MM.1S (cell line): ENCODE measurements around the gene CPEB1.

Experiments
- DNase-seq: peaks from one replicate; pipeline ENCODE4 v3.0.0-alpha.2; 2015
- H2AFZ ChIP-seq: fragments of 300-600 bp; sonication (generic); 2 replicates; pipeline ENCODE4 v1.6.0; 2016; ENCODE audit warnings: antibody characterized with exemption, low read length
- H3F3A ChIP-seq: fragments of 300-600 bp; sonication (generic); 2 replicates; pipeline ENCODE4 v1.6.1; 2016; ENCODE audit warnings: mild to moderate bottlenecking, antibody characterized with exemption, low read length, moderate library complexity, mixed read lengths; ENCODE audit not compliant: insufficient read depth
- H3K27ac ChIP-seq: fragments of 300-600 bp; sonication (generic); 2 replicates; pipeline ENCODE4 v1.5.1; 2016; ENCODE audit warnings: mild to moderate bottlenecking, low read length
- H3K27me3 ChIP-seq: fragments of 300-600 bp; sonication (generic); replicated peaks from 2 replicates; pipeline ENCODE4 v1.6.0; 2016; ENCODE audit warnings: low read length; ENCODE audit not compliant: insufficient read depth
- H3K36me3 ChIP-seq: fragments of 300-600 bp; sonication (generic); replicated peaks from 2 replicates; pipeline ENCODE4 v1.6.1; 2016; ENCODE audit warnings: mild to moderate bottlenecking, low read length, mixed read lengths; ENCODE audit not compliant: insufficient read depth
- H3K4me1 ChIP-seq: fragments of 300-600 bp; sonication (generic); 2 replicates; pipeline ENCODE4 v1.6.1; 2016; ENCODE audit warnings: low read length, mixed read lengths
- H3K4me2 ChIP-seq: fragments of 300-600 bp; sonication (generic); 2 replicates; pipeline ENCODE4 v1.6.0; 2016; ENCODE audit warnings: low read depth, low read length
- H3K4me3 ChIP-seq: fragments of 300-600 bp; sonication (generic); 2 replicates; pipeline ENCODE4 v1.5.1; 2016; ENCODE audit warnings: low read length, mixed read lengths
- H3K79me2 ChIP-seq: fragments of 300-600 bp; sonication (generic); 2 replicates; pipeline ENCODE4 v1.6.1; 2016; ENCODE audit warnings: mixed run types, low read length, mixed read lengths
- H3K9ac ChIP-seq: fragments of 300-600 bp; sonication (generic); 2 replicates; pipeline ENCODE4 v1.6.1; 2016; ENCODE audit warnings: low read length, mixed read lengths
- H3K9me2 ChIP-seq: fragments of 300-600 bp; sonication (generic); replicated peaks from 2 replicates; pipeline ENCODE4 v1.6.1; 2016; ENCODE audit warnings: mild to moderate bottlenecking, low read length, mixed read lengths; ENCODE audit not compliant: insufficient read depth
- H3K9me3 ChIP-seq: fragments of 300-600 bp; sonication (generic); replicated peaks from 2 replicates; pipeline ENCODE4 v1.6.1; 2016; ENCODE audit warnings: mild to moderate bottlenecking, low read length, mixed read lengths; ENCODE audit not compliant: insufficient read depth
- H4K20me1 ChIP-seq: fragments of 300-600 bp; sonication (generic); 2 replicates; pipeline ENCODE4 v1.6.1; 2016; ENCODE audit warnings: mild to moderate bottlenecking, low read length, moderate library complexity, mixed read lengths; ENCODE audit not compliant: insufficient read depth
- CTCF ChIP-seq: fragments of 300-600 bp; sonication (generic); IDR thresholded peaks from 2 replicates; pipeline ENCODE4 v1.5.1; 2016; ENCODE audit warnings: antibody characterized with exemption, low read length, mixed read lengths
- EZH2 ChIP-seq: fragments of 300-600 bp; sonication (generic); optimal IDR thresholded peaks from 2 replicates; pipeline ENCODE3; 2017; ENCODE audit warnings: low read depth, mild to moderate bottlenecking, antibody characterized with exemption, low read length, mixed read lengths
- EZH2phosphoT487 ChIP-seq: fragments of 300-600 bp; sonication (generic); IDR thresholded peaks from 2 replicates; pipeline ENCODE4 v1.6.1; 2018; ENCODE audit warnings: antibody characterized with exemption, low read length

CPEB1 gene

GRCh38 chr15:82575335-82575734, 71.8 kb downstream of the CPEB1 start:
- Histone ChIP-seq H3K4me1 (no peaks in the 10 kb centered on the region), H3K27ac (no peak overlapping the region), H2AFZ (no peak overlapping the region), H3K4me3 (no peak overlapping the region), H4K20me1 (no peaks in the 10 kb centered on the region), H3K27me3 (no peaks in the 10 kb centered on the region), H3K9me3 (no peaks in the 10 kb centered on the region), H3K79me2 (no peaks in the 10 kb centered on the region), H3K9ac (no peak overlapping the region), H3K4me2 (no peak overlapping the region), H3F3A (no peaks in the 10 kb centered on the region), H3K36me3 (no peaks in the 10 kb centered on the region), H3K9me2 (no peaks in the 10 kb centered on the region)
- DNase-seq, result no peak
- no peak for TF ChIP-seq EZH2phosphoT487
- no peak for TF ChIP-seq CTCF
- TF ChIP-seq EZH2, result no peak

GRCh38 chr15:82572986-82573385, 74.2 kb downstream of the CPEB1 start:
- Histone ChIP-seq H3K27me3 (no peaks in the 10 kb centered on the region), H3K9me3 (no peaks in the 10 kb centered on the region), H3K4me2 (no peak overlapping the region), H3K79me2 (no peaks in the 10 kb centered on the region), H3K9ac (no peak overlapping the region), H3K4me1 (no peaks in the 10 kb centered on the region), H2AFZ (no peak overlapping the region), H3K36me3 (no peaks in the 10 kb centered on the region), H3K27ac (no peak overlapping the region), H3K9me2 (no peaks in the 10 kb centered on the region), H3K4me3 (no peak overlapping the region), H4K20me1 (no peaks in the 10 kb centered on the region), H3F3A (no peaks in the 10 kb centered on the region)
- TF ChIP-seq EZH2phosphoT487 (no peak), EZH2 (no peak), CTCF (no peak)
- DNase-seq, result no peak

GRCh38 chr15:82572311-82572710, 74.9 kb downstream of the CPEB1 start:
- H3K9me2 ChIP-seq, result no peaks in the 10 kb centered on the region
- no peaks in the 10 kb centered on the region for H3K36me3 ChIP-seq
- no peaks in the 10 kb centered on the region for H3K27me3 ChIP-seq
- no peak overlapping the region for H3K4me3 ChIP-seq
- H3K4me2 ChIP-seq, result no peak overlapping the region
- H4K20me1 ChIP-seq, result no peaks in the 10 kb centered on the region
- no peak for TF ChIP-seq CTCF
- no peak for TF ChIP-seq EZH2
- no peak for TF ChIP-seq EZH2phosphoT487
- no peak overlapping the region for H3K9ac ChIP-seq
- no peaks in the 10 kb centered on the region for H3K4me1 ChIP-seq
- no peak overlapping the region for H2AFZ ChIP-seq
- H3K27ac ChIP-seq, result no peak overlapping the region
- no peaks in the 10 kb centered on the region for H3F3A ChIP-seq
- no peak for DNase-seq
- no peaks in the 10 kb centered on the region for H3K79me2 ChIP-seq
- no peaks in the 10 kb centered on the region for H3K9me3 ChIP-seq
